Activated CD8-positive, alpha-beta memory T cell treated with anti-CD3 and anti-CD28 coated beads, Interleukin-2, amount 50 U/mL, for 1 hour (primary cell): ENCODE data around the gene THEM4.
"Not testable (repeated sequence)": the region's sequence is repeated elsewhere in the genome, so short reads cannot be mapped to it uniquely, and the experiment has no call there.

Source experiments
- DNase-seq: peaks from one replicate; pipeline ENCODE4 v3.0.0-alpha.2; 2020; ENCODE audit errors: extremely low read depth

The THEM4 gene

DNA sequence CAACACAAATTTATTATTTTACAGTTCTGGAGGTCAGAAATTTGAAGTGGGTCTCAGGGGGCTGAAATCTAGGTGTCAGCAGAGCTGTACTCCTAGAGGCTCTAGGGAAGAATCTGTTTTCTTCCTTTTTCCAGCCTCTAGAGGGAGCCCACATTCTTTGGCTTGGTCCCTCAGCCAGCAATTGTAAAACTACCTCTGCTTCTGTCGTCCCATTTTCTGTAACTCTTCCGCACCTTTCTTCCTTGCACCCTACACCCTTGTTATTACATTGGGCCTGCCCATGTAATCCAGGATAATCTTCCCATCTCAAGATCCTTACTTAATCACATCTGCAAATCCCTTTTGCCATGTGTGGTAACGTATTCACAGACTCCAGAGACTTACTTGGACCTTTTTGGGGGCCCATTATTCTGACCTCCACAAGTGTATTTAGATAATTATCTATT is 24.8 kb upstream of the THEM4 start:
- DNase-seq = no peak

DNA sequence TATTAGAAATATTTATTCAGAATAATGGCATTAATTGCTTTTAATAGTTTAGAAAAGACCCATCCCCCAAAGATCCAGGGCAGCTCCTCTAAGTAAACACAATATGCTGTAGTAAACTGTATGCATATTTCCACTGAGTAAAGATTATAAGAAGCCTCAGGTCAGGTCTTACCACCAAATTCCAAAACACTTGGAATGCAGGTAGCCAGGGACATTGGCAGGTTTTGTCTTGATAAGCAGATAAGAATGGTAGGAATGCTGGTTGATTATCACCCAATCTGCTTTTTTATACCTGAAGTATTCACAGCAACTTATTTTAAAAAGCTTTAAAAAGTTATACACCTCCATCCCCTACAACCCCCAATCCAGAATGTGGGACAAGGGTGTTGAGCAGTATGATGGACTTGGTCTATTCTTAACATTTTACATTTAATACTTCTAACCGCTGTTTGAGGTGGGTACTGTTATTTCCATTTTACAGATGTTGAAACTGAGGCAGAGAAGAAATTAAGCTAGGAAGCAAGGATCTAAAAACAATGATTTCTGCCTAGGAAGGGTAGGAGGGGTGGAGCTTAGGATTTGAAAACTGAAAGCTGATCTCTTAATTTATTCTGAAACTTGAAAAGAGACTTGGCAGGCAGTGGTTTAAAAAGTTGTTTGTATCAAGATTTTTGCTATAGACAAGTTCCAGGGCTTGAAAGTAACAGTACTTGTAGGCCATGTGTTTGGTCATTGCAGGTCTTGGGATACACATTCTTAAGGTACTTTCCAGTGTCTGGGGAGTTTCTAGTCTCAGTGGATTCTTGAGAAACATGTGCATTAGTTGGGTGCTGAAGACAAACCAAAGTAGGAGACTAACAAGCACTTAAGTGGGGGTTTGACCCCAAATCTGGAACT is 15.6 kb upstream of the THEM4 start:
- no peak for DNase-seq

DNA sequence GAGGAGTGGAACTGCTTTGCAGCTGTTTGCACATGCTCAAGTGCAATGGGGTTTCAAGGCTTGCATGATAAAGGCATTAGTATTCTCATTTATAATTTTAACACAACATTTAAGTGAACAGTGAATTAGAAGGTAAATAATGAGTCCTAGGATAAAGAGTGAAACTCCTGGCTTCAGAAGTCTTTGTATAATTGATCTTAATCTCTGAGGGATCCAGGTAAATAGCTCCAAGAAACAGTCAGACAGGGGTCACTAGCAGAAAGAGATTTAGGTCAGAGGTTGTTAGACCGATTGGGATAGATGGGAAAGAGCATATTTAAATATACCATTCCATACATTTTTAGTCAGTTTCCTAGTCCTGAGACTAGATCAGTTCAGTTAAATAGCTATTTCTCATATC is 14.1 kb upstream of the THEM4 start:
- no peak for DNase-seq

DNA sequence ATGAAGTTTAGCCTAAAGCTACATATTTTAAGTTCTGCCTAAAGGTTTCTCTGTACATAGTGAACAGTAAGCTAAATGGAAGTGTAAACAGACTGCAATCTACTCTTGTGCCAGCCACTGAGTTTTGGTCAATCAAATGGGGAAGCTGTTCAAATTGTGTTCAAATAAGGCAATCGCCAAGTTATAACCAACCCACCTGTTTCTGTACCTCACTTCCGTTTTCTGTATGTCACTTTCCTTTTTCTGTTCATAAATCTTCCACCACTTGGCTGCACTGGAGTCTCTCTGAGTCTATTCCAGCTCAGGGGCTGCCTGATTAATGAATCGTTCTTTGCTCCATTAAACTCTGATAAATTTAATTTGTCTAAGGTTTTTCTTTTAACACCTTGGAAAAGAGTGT is 10.8 kb upstream of the THEM4 start:
- DNase-seq = no peak

DNA sequence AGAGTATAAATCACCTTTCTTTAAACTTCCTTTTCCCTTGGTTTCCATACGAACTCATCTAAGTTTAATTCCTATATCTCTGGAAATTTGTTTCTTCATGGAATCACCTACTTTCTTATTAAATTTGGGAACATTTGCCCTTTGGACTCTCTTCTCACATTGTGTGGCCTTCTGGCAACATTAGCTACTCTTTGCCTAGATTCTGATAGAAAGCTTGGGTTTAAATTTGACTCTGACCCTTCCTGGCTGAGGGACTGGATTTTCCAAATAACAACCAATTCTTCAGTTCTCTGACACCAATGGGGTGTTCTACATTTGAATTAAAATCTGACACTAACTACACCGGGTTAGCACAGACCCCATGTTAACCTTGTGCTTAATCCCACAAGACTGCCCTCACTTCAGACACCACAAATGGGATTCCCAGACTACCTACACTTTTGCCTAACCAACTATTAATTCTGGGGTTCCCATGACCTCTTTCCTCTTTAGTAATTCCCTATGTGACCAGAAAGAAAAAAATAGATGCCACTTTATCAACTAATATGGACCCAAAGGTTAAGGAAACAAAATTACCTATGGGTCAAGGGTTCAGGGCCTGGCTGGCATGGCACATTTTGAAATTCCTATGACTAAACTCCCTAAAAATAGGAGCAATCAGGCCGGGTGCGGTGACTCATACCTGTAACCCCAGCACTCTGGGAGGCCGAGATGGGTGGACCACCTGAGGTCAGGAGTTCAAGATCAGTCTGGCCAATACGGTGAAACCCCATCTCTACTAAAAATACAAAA is 9.7 kb upstream of the THEM4 start:
- DNase-seq = no peak

DNA sequence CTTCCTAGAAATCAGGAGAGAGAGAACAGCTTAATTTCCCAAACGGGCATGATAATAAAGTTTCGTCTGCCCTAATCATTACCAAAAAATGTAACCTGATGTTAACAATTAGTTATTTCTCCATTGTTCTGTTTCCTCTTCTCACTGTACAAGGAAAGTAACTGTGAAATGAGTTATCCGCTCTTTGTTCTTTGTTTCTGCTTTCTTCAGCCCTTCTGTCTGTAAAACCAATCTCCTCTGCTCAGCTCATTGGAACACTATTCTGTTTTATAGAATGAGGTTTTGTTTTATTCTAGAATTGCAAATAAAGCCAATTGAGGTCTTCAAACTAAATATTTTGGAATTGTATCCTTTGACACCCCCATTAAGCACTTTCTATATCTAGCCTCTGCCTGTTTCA is 8.8 kb upstream of the THEM4 start:
- no peak for DNase-seq

DNA sequence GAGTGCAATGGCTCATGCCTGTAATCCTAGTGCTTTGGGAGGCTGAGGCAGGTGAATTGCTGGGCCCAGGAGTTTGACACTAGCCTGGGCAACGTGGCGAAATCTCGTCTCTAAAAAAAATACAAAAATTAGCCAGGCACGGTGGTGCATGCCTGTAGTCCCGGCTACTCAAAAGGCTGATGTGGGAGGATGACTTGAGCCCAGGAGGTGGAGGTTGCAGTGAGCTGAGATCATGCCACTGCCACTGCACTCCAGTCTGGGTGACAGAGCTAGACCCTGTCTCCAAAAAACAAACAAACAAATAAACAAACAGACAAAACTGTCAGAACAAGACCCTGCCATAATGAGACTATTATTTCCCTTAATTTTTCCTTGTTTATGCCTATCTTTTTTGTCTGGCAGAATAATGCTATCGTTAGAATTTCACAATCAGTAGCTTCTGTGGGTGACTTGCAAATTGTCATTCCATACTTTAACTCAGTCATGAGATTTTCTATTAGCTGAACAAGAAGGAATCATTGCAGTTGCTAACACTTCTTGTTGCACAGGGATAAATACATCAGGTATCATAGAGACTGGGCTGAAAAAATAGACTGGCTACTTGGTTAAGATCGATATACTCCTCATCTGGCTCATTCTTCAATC is 7.5 kb upstream of the THEM4 start:
- DNase-seq = no peak

DNA sequence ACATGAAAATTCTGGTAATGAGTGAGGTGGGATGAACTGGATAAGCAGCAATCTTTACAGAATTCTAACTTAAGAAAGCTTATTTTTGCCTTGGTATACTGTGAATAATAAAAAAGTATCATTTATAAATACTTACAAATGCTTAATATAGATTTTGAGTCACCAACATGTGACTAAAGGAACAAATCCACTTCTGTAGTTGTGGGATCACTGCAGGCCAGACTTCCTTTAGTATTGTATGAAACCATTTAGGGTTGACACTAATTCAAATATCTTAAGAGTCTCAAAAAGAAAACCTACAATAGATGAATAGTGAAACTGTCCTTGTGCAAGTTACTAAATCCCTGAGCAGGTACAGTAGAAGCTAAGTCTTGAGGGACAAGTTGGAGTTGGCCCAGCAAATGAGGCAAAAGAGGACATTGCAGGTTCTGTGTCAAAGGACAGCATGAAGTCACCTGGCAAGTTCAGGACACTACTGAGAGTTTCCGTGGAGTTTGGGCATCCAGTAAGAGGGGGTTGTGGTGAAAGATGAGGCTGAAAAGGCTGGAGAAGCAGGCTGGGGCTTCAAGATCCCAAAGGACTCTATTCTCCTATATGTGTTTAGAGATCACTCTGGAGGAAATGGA is 5.9 kb upstream of the THEM4 start:
- no peak for DNase-seq

DNA sequence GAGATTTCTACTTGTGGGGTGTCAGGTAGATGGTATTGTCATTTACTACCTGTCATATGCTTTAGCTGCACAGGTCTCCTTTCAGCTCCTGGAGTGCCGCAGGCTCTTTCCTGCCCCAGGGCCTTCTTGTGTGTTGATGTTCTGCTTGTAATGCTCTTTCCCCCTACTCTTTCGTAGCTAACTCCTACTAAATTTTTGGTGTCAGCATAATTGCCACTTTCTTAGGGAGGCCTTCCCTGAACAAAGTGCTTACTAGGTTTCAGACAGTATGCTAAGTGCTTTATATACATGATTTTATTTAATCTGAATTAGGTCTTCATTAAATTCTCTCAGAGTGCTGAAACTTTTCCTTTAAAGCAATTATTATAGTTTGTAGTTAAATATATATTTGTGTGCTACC is 4.8 kb upstream of the THEM4 start:
- DNase-seq = no peak

DNA sequence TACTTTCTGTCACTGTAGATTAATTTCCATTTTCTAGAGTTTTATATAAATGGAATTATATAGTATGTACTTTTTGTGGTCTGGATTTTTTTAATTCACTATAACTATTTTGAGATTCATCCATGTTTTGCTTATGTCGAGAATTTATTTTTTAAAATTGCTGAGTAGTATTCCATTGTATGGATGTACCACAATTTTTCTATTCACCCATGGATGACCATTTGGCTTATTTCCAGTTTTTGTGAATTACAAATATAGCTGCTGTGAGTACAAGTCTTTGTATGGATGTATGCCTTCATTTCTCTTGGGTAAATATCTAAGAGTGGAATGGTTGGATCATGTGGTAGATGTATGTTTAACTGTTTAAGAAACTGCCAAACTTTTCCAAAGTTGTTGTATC is 3.7 kb upstream of the THEM4 start:
- DNase-seq = no peak

DNA sequence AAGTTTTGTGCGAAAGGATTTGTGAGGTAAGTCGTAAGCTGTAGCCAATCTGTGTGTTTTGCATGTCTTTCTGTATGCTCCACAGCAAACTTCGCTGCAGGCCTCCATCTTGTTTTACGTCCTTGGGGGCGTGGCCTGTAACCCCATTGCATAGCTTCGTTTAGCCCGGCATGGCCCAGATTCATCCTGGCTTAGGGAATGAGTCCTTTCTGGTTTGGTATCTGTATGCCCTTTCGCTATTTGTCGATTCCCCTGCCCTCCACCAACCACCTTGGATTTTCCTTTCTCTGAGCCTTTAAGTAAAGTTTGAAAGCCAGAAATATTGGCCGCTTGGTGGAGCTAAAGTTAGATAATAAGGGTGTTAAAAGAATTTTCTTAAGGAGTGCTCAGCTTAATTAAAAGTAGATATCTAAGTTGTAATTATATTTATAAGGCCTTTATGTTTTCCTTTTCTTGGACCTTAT is 1.1 kb downstream of the THEM4 start:
- DNase-seq = no peak

DNA sequence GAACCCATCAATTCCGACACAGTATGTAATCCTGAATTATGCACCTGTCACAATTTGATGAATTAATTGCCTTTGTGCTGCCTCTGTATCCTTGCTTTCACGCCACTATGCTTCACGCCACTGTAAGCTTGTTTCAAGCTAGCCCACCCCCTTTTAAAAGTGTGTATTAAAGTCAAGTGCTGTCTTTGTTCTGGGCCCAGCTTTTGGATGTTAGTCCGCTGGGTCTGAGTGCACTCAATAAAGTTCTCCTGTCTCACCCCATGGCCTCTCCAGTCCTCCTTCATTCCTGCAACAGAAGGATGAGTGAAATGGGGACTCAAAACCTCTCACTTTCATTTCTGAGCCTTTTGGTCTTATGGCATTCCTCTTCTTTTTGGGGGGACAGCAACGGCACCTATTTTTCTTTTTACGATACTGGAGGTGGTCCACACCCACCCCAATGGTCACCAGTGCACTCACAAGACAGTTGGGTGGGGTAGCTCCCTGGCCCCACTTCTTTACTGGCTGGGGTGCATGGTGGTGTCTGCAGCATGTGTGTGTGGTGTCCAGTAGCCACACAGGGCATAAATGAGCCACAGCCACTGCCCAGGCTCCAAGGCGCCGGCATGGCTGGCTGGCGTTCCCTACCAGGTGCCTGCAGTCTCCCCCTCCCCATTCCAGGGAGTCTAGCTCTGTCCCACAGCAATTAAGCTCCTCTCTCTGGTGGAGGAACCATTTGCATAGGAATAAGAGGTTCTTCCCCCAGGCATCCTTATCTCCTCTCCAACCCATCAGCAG is 1.8 kb downstream of the THEM4 start:
- no peak for DNase-seq

DNA sequence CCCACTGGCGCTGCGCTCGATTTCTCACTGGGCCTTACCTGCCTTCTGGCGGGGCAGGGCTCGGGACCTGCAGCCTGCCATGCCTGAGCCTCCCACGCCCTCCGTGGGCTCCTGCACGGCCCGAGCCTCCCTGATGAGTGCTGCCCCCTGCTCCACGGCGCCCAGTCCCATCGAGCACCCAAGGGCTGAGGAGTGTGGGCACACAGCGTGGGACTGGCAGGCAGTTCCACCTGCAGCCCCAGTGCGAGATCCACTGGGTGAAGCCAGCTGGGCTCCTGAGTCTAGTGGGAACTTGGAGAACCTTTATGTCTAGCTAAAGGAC is 3.0 kb downstream of the THEM4 start:
- DNase-seq = not testable (repeated sequence)

DNA sequence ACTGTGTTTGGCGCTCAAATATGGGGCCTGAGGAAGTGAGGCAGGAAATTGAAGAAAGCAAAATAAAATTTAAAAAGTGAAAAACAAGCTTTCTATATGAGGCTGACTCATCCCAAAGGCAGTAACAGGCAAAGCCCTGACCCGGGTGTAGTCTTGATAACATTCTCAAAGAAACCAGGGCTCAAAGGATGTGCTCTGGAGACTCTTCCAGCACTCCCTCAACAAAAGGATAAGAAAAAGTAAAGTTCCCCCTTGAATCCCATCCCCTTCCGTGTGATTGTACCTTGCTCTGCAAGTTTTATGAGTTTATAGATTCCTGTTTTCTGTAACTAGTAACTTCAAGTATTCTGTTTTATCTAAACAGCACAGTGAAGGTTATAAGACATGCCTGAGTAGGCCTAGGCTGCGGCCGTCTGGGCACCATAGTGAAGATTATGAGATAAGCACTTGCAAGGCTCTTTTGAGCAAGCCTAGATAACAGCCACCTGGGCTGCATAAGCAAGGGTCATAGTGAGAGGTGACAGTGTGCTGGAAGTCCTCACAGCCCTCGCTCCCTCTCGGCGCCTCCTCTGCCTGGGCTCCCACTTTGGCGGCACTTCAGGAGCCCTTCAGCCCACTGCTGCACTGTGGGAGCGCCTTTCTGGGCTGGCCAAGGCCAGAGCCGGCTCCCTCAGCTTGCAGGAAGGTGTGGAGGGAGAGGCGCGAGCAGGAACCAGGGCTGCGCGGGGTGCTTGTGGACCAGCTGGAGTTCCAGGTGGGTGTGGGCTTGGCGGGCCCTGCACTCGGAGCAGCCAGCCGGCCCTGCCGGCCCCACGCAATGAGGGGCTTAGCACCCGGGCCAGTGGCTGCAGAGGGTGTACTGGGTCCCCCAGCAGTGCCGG is 3.6 kb downstream of the THEM4 start:
- not testable (repeated sequence) for DNase-seq

DNA sequence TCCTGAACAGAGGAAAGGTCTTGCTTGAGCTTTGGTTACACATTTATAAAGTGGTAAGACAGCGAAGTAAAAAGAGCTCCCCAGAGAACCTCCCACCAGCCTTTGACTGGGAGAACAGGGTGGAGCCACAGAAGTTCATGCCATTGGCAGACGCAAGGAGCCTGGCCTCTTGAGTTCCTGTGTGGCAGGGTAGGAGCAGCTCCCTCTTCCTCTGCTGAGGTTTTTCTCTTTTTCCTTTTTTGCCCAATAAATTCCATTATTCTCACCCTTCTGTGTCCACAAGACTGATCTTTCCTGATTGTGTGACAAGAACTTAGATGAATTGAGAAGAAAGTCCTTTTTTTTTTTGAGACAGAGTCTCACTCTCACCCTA is 4.3 kb downstream of the THEM4 start:
- no peak for DNase-seq

DNA sequence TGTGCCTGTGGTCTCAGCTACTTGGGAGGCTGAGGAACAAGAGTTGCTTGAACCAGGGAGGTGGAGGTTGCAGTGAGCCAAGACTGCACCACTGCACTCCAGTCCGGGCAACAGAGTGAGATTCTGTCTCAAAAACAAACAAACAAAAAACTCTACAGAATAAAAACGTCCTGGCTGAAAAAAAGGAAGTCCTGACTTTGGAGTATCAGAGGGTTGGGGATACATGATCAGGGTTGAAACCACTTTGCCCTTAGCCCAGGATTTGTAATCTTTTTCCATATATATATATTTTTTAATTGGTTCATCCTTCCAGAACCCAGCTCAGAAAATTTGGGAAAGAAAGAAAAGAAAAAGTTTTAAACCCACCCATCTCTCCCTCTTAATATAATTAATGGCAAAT is 6.5 kb downstream of the THEM4 start:
- no peak for DNase-seq

DNA sequence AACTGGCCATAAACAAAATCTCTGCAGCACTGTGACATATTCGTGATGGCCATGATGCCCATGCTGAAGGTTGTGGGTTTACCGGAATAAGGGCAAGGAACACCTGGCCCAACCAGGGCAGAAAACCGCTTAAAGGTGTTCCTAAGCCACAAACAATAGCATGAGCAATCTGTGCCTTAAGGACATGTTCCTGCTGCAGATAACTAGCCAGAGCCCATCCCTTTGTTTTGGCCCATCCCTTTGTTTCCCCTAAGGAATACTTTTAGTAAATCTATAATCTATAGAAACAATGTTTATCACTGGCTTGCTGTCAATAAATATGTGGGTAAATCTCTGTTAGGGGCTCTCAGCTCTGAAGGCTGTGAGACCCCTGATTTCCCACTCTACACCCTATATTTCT is 8.5 kb downstream of the THEM4 start:
- DNase-seq = not testable (repeated sequence)

DNA sequence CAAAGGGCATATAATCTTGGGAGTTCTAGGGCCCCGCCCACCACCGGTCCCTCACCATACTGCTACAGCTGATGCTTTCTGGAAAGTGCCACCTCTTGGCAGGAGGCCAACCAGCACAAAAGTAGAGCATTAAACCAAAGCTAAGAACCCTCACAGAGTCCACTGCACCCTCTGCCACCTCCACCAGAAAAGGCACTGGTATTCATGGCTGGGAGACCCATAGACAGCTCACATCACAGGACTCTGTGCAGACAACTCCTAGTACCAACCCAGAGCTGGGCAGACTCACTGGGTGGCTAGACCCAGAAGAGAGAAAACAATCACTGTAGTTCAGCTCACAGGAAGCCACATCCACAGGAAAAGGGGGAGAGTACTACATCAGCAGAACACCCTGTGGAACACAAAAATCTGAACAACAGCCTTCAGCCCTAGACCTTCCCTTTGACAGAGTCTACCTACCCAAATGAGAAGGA is 10.8 kb downstream of the THEM4 start:
- peak; percentile 45 for DNase-seq

DNA sequence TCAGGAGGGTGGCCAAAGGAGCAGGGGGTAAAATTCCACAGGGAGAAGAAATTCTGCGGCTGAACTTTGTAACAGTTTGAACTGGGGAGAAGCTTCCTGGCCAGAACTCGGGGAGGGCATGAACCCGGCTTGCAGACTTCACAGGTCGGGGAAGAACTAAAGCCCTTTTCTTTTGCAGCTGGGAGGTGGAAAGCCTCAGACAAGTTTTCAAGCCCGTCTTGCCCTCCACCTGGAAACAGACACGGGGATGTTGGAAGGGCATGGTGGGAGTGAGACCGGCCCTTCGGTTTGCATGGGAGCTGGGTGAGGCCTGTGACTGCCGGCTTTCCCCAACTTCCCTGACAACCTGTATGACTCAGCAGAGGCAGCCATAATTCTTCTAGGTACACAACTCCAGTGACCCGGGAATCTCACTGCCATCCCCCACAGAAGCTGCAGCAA is 11.3 kb downstream of the THEM4 start:
- DNase-seq = no peak
